ENCODE data around the gene ACIN1. TPM values are rescaled to one million over a fixed set of nuclear protein-coding genes. Genes with fewer than 3 reads are reported as not detected.

Gene ACIN1
- total RNA-seq, 1 experiment from 2014 or later: 333 TPM

DNA sequence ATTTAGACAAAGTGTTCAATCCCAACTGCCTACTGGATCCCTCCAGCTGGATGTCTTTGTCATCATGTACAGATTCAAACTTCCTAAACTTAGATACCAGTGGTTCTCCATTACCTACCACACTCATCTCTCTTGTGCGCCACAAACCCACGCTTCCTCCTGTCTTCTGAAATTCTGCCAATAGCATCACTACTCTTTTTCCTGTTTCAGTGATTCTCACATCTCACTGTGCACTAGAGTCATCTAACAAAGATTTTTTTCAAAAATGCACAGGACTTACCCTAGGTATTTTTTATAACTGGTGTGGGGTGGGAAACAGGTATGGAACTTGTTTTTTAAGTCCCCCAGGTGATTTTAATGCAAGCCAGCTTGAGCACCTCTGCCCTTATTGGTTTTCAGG lies 66.1 kb downstream of the ACIN1 start:
- H4K20me1 ChIP-seq (ENCODE audit: control insufficient read depth, insufficient read depth, insufficient read length): no peaks in the 10 kb centered on the region
- H3K36me3 Mint-ChIP-seq (ENCODE audit: insufficient read depth in 1 of 3, low read depth in 3 of 3): peaks cover 51 to 74% (median 67%) of the 10 kb centered on the region in 3 experiments
- H3K56ac ChIP-seq (ENCODE audit: insufficient read length, low read depth, low read length): no peak overlapping the region

More for the DNA sequence above, 66.1 kb downstream of the ACIN1 start:
- Histone ChIP-seq H4K5ac (ENCODE audit: insufficient read length, low read depth, low read length) (no peak overlapping the region), H3K9me3 (ENCODE audit: control insufficient read depth, low read depth, low read length) (no peaks in the 10 kb centered on the region), H3K23ac (ENCODE audit: insufficient read length, low read depth, low read length) (no peak overlapping the region), H4K91ac (ENCODE audit: insufficient read length, low read depth, low read length) (no peak overlapping the region), H3K79me2 (ENCODE audit: insufficient read depth, low read length) (peaks cover 1% of the 10 kb centered on the region; the same call in 1 of the 2 replicates), H3K27me3 (ENCODE audit: insufficient read depth, low read length) (no peaks in the 10 kb centered on the region), H3K27ac (ENCODE audit: insufficient read length, low read depth, low read length) (no peak overlapping the region), H2AFZ (ENCODE audit: low read length) (no peak overlapping the region), H3K4ac (ENCODE audit: low read depth, low read length) (no peak overlapping the region), H2BK20ac (ENCODE audit: low read depth, low read length, poor library complexity, severe bottlenecking) (no peak overlapping the region), H3K9ac (ENCODE audit: extremely low read depth, insufficient read length, low read length) (no peak overlapping the region), H2BK15ac (ENCODE audit: low read depth, low read length) (no peak overlapping the region), H3T11ph (ENCODE audit: low read length) (no peak overlapping the region), H3K14ac (ENCODE audit: insufficient read depth, low read length) (no peak overlapping the region), H3K4me1 (ENCODE audit: insufficient read depth, low read length) (no peaks in the 10 kb centered on the region), H4K8ac (replicated peaks; ENCODE audit: insufficient read length, low read depth, low read length) (no peak overlapping the region), H2AK5ac (ENCODE audit: insufficient read length, low read length) (no peak overlapping the region), H2BK120ac (ENCODE audit: low read depth, low read length, poor library complexity, severe bottlenecking) (no peak overlapping the region), H2BK5ac (ENCODE audit: insufficient read length, low read length) (no peak overlapping the region), H3K4me2 (ENCODE audit: insufficient read depth, insufficient read length, low read length) (no peak overlapping the region), H2BK12ac (ENCODE audit: insufficient read length, low read depth, low read length) (no peak overlapping the region), H3K23me2 (ENCODE audit: insufficient read length, low read depth, low read length, poor library complexity, severe bottlenecking) (peaks cover 1% of the 10 kb centered on the region), H3K18ac (ENCODE audit: insufficient read length, low read depth, low read length) (no peak overlapping the region), H3K79me1 (ENCODE audit: insufficient read depth, low read depth, low read length, poor library complexity, severe bottlenecking) (no peaks in the 10 kb centered on the region)
- no CpG with 5 or more reads among the region's 2 CpGs for WGBS (ENCODE audit: extremely low coverage, insufficient read length, low lambda C conversion rate)
- no peaks in the 10 kb centered on the region for H3K27me3 Mint-ChIP-seq (ENCODE audit: low read depth)
- H3K4me1 Mint-ChIP-seq: peaks cover 22 to 23% of the 10 kb centered on the region in 2 experiments
- no peak overlapping the region for H3K4me3 Mint-ChIP-seq
- peak overlapping the region in 1 of 3 experiments; percentile 44; a peak in 3 of 7 replicates for H3K27ac Mint-ChIP-seq
- TF ChIP-seq, protein P1, sequence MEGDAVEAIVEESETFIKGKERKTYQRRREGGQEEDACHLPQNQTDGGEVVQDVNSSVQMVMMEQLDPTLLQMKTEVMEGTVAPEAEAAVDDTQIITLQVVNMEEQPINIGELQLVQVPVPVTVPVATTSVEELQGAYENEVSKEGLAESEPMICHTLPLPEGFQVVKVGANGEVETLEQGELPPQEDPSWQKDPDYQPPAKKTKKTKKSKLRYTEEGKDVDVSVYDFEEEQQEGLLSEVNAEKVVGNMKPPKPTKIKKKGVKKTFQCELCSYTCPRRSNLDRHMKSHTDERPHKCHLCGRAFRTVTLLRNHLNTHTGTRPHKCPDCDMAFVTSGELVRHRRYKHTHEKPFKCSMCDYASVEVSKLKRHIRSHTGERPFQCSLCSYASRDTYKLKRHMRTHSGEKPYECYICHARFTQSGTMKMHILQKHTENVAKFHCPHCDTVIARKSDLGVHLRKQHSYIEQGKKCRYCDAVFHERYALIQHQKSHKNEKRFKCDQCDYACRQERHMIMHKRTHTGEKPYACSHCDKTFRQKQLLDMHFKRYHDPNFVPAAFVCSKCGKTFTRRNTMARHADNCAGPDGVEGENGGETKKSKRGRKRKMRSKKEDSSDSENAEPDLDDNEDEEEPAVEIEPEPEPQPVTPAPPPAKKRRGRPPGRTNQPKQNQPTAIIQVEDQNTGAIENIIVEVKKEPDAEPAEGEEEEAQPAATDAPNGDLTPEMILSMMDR (conservative IDR thresholded peaks at IDR 0.05): no peak
- DNase-seq: no peak
- H3K9me3 Mint-ChIP-seq: no peaks in the 10 kb centered on the region
